Tibial artery (tissue), 4 donors: ENCODE results near the gene STK38.
A peak's percentile ranks its signal among the peaks of the same experiment; 100 is the strongest.

ENCODE experiments used
- DNase-seq, 2 donors: peaks; one replicate each; pipeline ENCODE4 v3.0.0-alpha.2; 2019
- H3K27ac ChIP-seq, 2 donors: fragments of 200-600 bp; sonication (generic) in 1 of 2; 1 replicate in 1 of 2; 2 replicates in 1 of 2; pipeline ENCODE4 v1.5.1; 2018 to 2019; ENCODE audit warnings: mild to moderate bottlenecking in 1 of 2
- H3K27me3 ChIP-seq, 2 donors: fragments of 200-600 bp; sonication (generic) in 1 of 2; one replicate each; pipeline versions ENCODE4 v1.5.1 to v1.6.0; 2016 to 2019
- H3K36me3 ChIP-seq, 3 donors: fragments of 200-600 bp; sonication (generic) in 2 of 3; one replicate each; pipeline ENCODE4 v1.5.1; 2016 to 2019; ENCODE audit warnings: mild to moderate bottlenecking in 2 of 3
- H3K4me1 ChIP-seq, 4 donors: fragments of 200-600 bp; sonication (generic) in 2 of 4; 1 replicate in 3 of 4; 2 replicates in 1 of 4; pipeline ENCODE4 v1.5.1; 2016 to 2019
- H3K4me3 ChIP-seq, 2 donors: fragments of 200-600 bp; sonication (generic) in 1 of 2; 1 replicate in 1 of 2; 2 replicates in 1 of 2; pipeline ENCODE4 v1.5.1; 2018 to 2019; ENCODE audit warnings: mild to moderate bottlenecking in 2 of 2
- H3K9me3 ChIP-seq, 3 donors: fragments of 200-600 bp; sonication (generic) in 1 of 3; one replicate each; pipeline ENCODE4 v1.5.1; 2016 to 2019
- CTCF ChIP-seq, 2 experiments: fragments of 200-600 bp in 1 of 2; fragments of 450-650 bp in 1 of 2; IDR thresholded peaks; one replicate each; pipeline ENCODE4 v1.5.1; 2017 to 2019; ENCODE audit warnings: antibody characterized with exemption in 2 of 2, mild to moderate bottlenecking in 1 of 2, moderate library complexity in 1 of 2
- intact Hi-C: fragments of 100-400 bp; cut with DNase I; formaldehyde crosslinking; loops from one replicate; pipeline ENCODE4 v1.15.0; 2023; ENCODE audit warnings: low total_unique reads

Gene STK38

GRCh38 chr6:36546920-36547645, at the start of gene STK38:
STK38 (minus strand) TSS chr6:36547479; CDS start chr6:36540202, 7,277 bp downstream.
- intact Hi-C loops, result loop anchor here (5.0 to 10.0 kb wide), 2 partner anchors 45 to 122 kb away; partner anchors contain the start of gene SRSF3
- no peaks in the 10 kb centered on the region for H3K36me3 ChIP-seq
- H3K27ac ChIP-seq, result peak within 1 kb of the TSS; percentile 93 to 97
- peak within 1 kb of the TSS; percentile 67 to 87 for H3K4me3 ChIP-seq
- DNase-seq, result peak; percentile 86 to 95
- H3K9me3 ChIP-seq, result no peaks in the 10 kb centered on the region
- peak in 1 of 2 experiments; percentile 15 for TF ChIP-seq CTCF (IDR thresholded peaks at IDR 0.05)
- no peaks in the 10 kb centered on the region for H3K27me3 ChIP-seq
- peaks cover 0 to 34% (median 18%) of the 10 kb centered on the region in 4 donors for H3K4me1 ChIP-seq

GRCh38 chr6:36596356-36596755, 49.1 kb upstream of the STK38 start:
- Histone ChIP-seq H3K27ac (peak overlapping the region; percentile 94 to 96), H3K4me3 (peak overlapping the region; percentile 61 to 62), H3K9me3 (no peaks in the 10 kb centered on the region), H3K27me3 (no peaks in the 10 kb centered on the region), H3K36me3 (peaks cover 46 to 49% (median 47%) of the 10 kb centered on the region in 3 donors), H3K4me1 (peaks cover 0 to 62% (median 46%) of the 10 kb centered on the region in 4 donors)
- no peak for TF ChIP-seq CTCF (IDR thresholded peaks at IDR 0.05)
- DNase-seq, result peak in 1 of 2 donors; percentile 17
- intact Hi-C loops, result no loop called here

GRCh38 chr6:36594816-36595643, 47.8 kb upstream of the STK38 start:
- peaks cover 33 to 39% (median 34%) of the 10 kb centered on the region in 3 donors for H3K36me3 ChIP-seq
- TF ChIP-seq CTCF (IDR thresholded peaks at IDR 0.05), result no peak
- peak overlapping the region; percentile 94 to 96 for H3K27ac ChIP-seq
- peak overlapping the region; percentile 61 to 62 for H3K4me3 ChIP-seq
- no peaks in the 10 kb centered on the region for H3K9me3 ChIP-seq
- peak; percentile 75 for DNase-seq
- H3K27me3 ChIP-seq, result no peaks in the 10 kb centered on the region
- H3K4me1 ChIP-seq, result peaks cover 0 to 49% (median 36%) of the 10 kb centered on the region in 4 donors
- intact Hi-C loops, result loop anchor here (5.0 kb wide), 2 partner anchors 48 to 153 kb away; partner anchors contain the start of genes KCTD20, PXT1 and STK38

GRCh38 chr6:36594029-36594815, 46.9 kb upstream of the STK38 start, which contains the start of gene SRSF3:
SRSF3 (plus strand) TSS chr6:36594362; CDS start chr6:36596763, 2,401 bp downstream.
- Histone ChIP-seq H3K4me1 (peaks cover 0 to 40% (median 32%) of the 10 kb centered on the region in 4 donors), H3K27me3 (no peaks in the 10 kb centered on the region), H3K36me3 (peaks cover 25 to 31% (median 26%) of the 10 kb centered on the region in 3 donors), H3K9me3 (no peaks in the 10 kb centered on the region), H3K4me3 (peak within 1 kb of the TSS; percentile 61 to 62), H3K27ac (peak within 1 kb of the TSS; percentile 94 to 96)
- intact Hi-C loops, result loop anchor here (5.0 kb wide), 2 partner anchors 47 to 152 kb away; partner anchors contain the start of genes KCTD20, PXT1 and STK38
- DNase-seq, result peak; percentile 96 to 98
- TF ChIP-seq CTCF (IDR thresholded peaks at IDR 0.05), result peak; percentile 51 to 54
